ENCODE measurements around the gene ZBTB43. TPM values are rescaled to one million over a fixed set of nuclear protein-coding genes. Genes with fewer than 3 reads are reported as not detected.

Gene ZBTB43
- total RNA-seq, 6 donors from 2014 or later = 16.0 to 26.8 (median 19.4) TPM

GRCh38 chr9:126877418-126877817 lies 72.6 kb downstream of the ZBTB43 start:
- DNase-seq (no peak), ATAC-seq (ENCODE audit: low FRiP score in 2 of 2) (no peak)
- H3K36me3 ChIP-seq = peaks cover 5 to 32% (median 21%) of the 10 kb centered on the region in 4 donors
- no peak for TF ChIP-seq CTCF (IDR thresholded peaks at IDR 0.05)
- TF ChIP-seq POLR2A (IDR thresholded peaks at IDR 0.05) = no peak
- no peak for TF ChIP-seq EP300 (IDR thresholded peaks at IDR 0.05)
- TF ChIP-seq POLR2AphosphoS5 (IDR thresholded peaks at IDR 0.05) = no peak
- H3K27ac ChIP-seq = no peak overlapping the region
- whole genome bisulfite sequencing, 2 donors = 84 to 86% methylated on average over 9 of the region's 9 CpGs
- H3K4me3 ChIP-seq = no peak overlapping the region
- no peaks in the 10 kb centered on the region for H3K9me3 ChIP-seq
- peaks cover 0 to 11% (median 1%) of the 10 kb centered on the region in 4 donors for H3K4me1 ChIP-seq
- no peaks in the 10 kb centered on the region for H3K27me3 ChIP-seq

DNA sequence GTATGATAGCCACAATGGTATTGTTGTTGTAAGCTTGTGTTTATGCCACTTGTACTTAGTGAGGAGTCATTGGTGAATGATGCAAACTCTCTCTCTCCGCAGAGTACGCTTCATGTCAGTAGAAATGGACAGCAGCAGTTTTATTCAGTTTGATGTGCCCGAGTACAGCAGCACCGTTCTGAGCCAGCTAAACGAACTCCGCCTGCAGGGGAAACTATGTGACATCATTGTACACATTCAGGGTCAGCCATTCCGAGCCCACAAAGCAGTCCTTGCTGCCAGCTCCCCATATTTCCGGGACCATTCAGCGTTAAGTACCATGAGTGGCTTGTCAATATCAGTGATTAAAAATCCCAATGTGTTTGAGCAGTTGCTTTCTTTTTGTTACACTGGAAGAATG lies 74.4 kb downstream of the ZBTB43 start:
- Histone ChIP-seq H3K4me3 (no peak overlapping the region), H3K36me3 (peaks cover 5 to 48% (median 24%) of the 10 kb centered on the region in 4 donors), H3K9me3 (no peaks in the 10 kb centered on the region), H3K27me3 (no peaks in the 10 kb centered on the region), H3K27ac (no peak overlapping the region), H3K4me1 (peaks cover 0 to 15% (median 1%) of the 10 kb centered on the region in 4 donors)
- TF ChIP-seq EP300 (IDR thresholded peaks at IDR 0.05) = no peak
- TF ChIP-seq POLR2A (IDR thresholded peaks at IDR 0.05) = no peak
- TF ChIP-seq POLR2AphosphoS5 (IDR thresholded peaks at IDR 0.05) = no peak
- TF ChIP-seq CTCF (IDR thresholded peaks at IDR 0.05) = no peak
- DNase-seq = no peak
- no peak for ATAC-seq (ENCODE audit: low FRiP score in 2 of 2)
- 79 to 83% methylated on average over 9 of the region's 9 CpGs for WGBS, 2 donors

DNA sequence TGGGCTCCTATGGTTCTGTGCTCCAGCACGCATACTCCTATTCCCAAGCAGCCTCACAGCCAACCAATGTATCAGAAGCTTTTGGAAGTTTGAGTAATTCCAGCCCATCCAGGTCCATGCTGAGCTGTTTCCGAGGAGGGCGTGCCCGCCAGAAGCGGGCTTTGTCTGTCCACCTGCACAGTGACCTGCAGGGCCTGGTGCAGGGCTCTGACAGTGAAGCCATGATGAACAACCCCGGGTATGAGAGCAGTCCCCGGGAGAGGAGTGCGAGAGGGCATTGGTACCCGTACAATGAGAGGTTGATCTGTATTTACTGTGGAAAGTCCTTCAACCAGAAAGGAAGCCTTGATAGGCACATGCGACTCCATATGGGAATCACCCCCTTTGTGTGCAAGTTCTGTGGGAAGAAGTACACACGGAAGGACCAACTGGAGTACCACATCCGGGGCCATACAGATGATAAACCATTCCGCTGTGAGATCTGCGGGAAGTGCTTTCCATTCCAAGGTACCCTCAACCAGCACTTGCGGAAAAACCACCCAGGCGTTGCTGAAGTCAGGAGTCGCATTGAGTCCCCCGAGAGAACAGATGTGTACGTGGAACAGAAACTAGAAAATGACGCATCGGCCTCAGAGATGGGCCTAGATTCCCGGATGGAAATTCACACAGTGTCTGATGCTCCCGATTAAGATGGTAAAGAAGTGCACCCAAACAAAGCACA lies 75.5 kb downstream of the ZBTB43 start:
- H3K27me3 ChIP-seq = no peaks in the 10 kb centered on the region
- H3K9me3 ChIP-seq = no peaks in the 10 kb centered on the region
- no peak overlapping the region for H3K27ac ChIP-seq
- ATAC-seq (ENCODE audit: low FRiP score in 2 of 2) (no peak), DNase-seq (no peak)
- 94 to 95% methylated on average over 23 of the region's 23 CpGs for WGBS, 2 donors
- H3K36me3 ChIP-seq = peaks cover 5 to 48% (median 24%) of the 10 kb centered on the region in 4 donors
- no peak overlapping the region for H3K4me3 ChIP-seq
- H3K4me1 ChIP-seq = peaks cover 7 to 11% (median 9%) of the 10 kb centered on the region in 4 donors
- TF ChIP-seq EP300 (IDR thresholded peaks at IDR 0.05) = no peak
- no peak for TF ChIP-seq POLR2AphosphoS5 (IDR thresholded peaks at IDR 0.05)
- TF ChIP-seq CTCF (IDR thresholded peaks at IDR 0.05) = no peak
- TF ChIP-seq POLR2A (IDR thresholded peaks at IDR 0.05) = no peak

- Histone ChIP-seq H3K27me3 (no peaks in the 10 kb centered on the region), H3K27ac (no peak overlapping the region), H3K9me3 (no peaks in the 10 kb centered on the region), H3K4me3 (no peak overlapping the region), H3K4me1 (peaks cover 5 to 11% (median 8%) of the 10 kb centered on the region in 4 donors), H3K36me3 (peaks cover 5 to 48% (median 24%) of the 10 kb centered on the region in 4 donors)
- ATAC-seq (ENCODE audit: low FRiP score in 2 of 2) (no peak), DNase-seq (no peak)
- WGBS, 2 donors = 77 to 81% methylated on average over 6 of the region's 6 CpGs
- TF ChIP-seq POLR2AphosphoS5 (IDR thresholded peaks at IDR 0.05) = no peak
- no peak for TF ChIP-seq EP300 (IDR thresholded peaks at IDR 0.05)
- TF ChIP-seq POLR2A (IDR thresholded peaks at IDR 0.05) = no peak
- no peak for TF ChIP-seq CTCF (IDR thresholded peaks at IDR 0.05)
These were observed 76.1 kb downstream of the ZBTB43 start for GRCh38 chr9:126880947-126881332.

- Histone ChIP-seq H3K36me3 (peaks cover 5 to 53% (median 24%) of the 10 kb centered on the region in 4 donors), H3K4me1 (peaks cover 5 to 11% (median 8%) of the 10 kb centered on the region in 4 donors), H3K27ac (no peak overlapping the region), H3K9me3 (no peaks in the 10 kb centered on the region), H3K4me3 (no peak overlapping the region), H3K27me3 (no peaks in the 10 kb centered on the region)
- no peak for ATAC-seq (ENCODE audit: low FRiP score in 2 of 2)
- 88 to 90% methylated on average over 11 of the region's 11 CpGs for WGBS, 2 donors
- TF ChIP-seq POLR2A (IDR thresholded peaks at IDR 0.05) (no peak), CTCF (IDR thresholded peaks at IDR 0.05) (no peak), POLR2AphosphoS5 (IDR thresholded peaks at IDR 0.05) (no peak), EP300 (IDR thresholded peaks at IDR 0.05) (no peak)
- DNase-seq = no peak
These were observed 77.9 kb downstream of the ZBTB43 start for GRCh38 chr9:126882746-126883145.
